ENCODE results near the gene DYRK4.
A peak's percentile ranks its signal among the peaks of the same experiment; 100 is the strongest.

DYRK4 gene

DNA sequence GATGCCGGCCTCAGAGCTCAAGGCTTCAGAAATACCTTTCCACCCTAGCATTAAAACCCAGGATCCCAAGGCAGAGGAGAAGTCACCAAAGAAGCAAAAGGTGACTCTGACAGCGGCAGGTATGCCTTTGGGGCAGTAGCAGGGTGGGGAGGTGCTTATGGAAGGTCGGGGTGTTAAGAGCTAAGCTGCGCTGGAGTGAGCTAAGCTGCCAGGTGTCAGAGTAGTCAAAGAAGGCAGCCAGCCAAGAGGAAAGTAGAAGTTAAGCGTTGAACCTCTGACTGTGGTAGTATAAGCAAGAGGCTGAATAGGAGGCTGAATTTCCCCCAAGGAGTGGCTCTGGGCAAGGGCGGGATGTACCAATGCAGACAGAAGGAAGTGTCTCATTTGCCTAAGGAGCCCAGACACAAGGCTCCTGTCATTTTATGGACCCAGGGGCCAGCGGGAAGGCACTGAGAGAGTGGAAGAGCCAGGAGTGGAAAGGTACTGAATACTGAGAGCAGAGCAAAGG is 29.2 kb downstream of the DYRK4 start:
- Histone ChIP-seq H3K27me3 (ENCODE audit: low read depth, low read length) (no peaks in the 10 kb centered on the region), H3K9me3 (ENCODE audit: control insufficient read depth in 1 of 2, low read length in 2 of 2) (no peaks in the 10 kb centered on the region), H3K4me1 (ENCODE audit: control insufficient read depth in 1 of 2, insufficient read depth in 2 of 2, low read length in 2 of 2) (no peaks in the 10 kb centered on the region), H3K4me3 (ENCODE audit: low read depth in 1 of 2, low read length in 2 of 2) (no peak overlapping the region), H3K27ac (ENCODE audit: low read length) (no peak overlapping the region), H3K36me3 (ENCODE audit: control insufficient read depth in 1 of 2, insufficient read depth in 2 of 2, low read length in 2 of 2) (no peaks in the 10 kb centered on the region)

DNA sequence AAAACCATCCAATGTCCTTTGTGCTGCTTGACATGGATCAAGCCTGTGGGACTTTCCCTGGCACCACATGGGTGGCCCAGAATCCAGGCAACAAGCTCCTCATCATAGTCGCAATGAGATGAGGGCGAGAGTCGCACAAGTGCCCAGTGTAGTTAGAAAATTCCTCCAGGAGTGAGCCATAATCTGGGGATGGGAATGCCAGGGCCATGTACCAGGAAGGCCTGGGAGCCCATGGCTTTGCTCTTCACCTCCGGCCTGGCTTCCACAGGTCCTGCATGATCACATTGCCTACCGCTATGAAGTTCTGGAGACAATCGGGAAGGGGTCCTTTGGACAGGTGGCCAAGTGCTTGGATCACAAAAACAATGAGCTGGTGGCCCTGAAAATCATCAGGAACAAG is 33.9 kb downstream of the DYRK4 start:
- Histone ChIP-seq H3K4me1 (ENCODE audit: control insufficient read depth in 1 of 2, insufficient read depth in 2 of 2, low read length in 2 of 2) (no peaks in the 10 kb centered on the region), H3K27me3 (ENCODE audit: low read depth, low read length) (no peaks in the 10 kb centered on the region), H3K27ac (ENCODE audit: low read length) (no peak overlapping the region), H3K9me3 (ENCODE audit: control insufficient read depth in 1 of 2, low read length in 2 of 2) (no peaks in the 10 kb centered on the region), H3K36me3 (ENCODE audit: control insufficient read depth in 1 of 2, insufficient read depth in 2 of 2, low read length in 2 of 2) (no peaks in the 10 kb centered on the region), H3K4me3 (ENCODE audit: low read depth in 1 of 2, low read length in 2 of 2) (no peak overlapping the region)

DNA sequence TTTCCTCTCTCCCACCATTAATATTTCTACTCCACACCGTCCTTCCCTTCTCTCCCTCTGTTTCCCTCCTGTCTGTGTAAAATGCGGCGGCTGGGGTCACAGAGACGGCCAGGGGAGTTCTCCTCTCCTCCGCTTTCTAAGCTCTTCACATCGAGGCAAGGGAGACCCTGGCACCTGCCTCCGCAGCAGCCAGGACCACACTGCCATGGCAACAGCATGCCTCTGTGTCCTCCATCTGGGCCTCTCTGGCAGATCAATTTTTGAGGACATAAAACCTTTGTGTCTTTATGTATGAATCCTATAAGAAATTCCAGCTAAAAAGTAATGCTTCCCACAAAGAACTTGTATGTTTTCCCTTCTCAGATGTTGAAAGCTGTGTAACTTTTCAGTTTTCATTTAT is 41.4 kb downstream of the DYRK4 start:
- no peak overlapping the region for H3K27ac ChIP-seq (ENCODE audit: low read length)
- no peaks in the 10 kb centered on the region for H3K27me3 ChIP-seq (ENCODE audit: low read depth, low read length)
- peaks cover 0 to 17% of the 10 kb centered on the region in 2 donors for H3K4me1 ChIP-seq (ENCODE audit: control insufficient read depth in 1 of 2, insufficient read depth in 2 of 2, low read length in 2 of 2)
- H3K9me3 ChIP-seq (ENCODE audit: control insufficient read depth in 1 of 2, low read length in 2 of 2) = no peaks in the 10 kb centered on the region
- H3K36me3 ChIP-seq (ENCODE audit: control insufficient read depth in 1 of 2, insufficient read depth in 2 of 2, low read length in 2 of 2) = no peaks in the 10 kb centered on the region
- no peak overlapping the region for H3K4me3 ChIP-seq (ENCODE audit: low read depth in 1 of 2, low read length in 2 of 2)

DNA sequence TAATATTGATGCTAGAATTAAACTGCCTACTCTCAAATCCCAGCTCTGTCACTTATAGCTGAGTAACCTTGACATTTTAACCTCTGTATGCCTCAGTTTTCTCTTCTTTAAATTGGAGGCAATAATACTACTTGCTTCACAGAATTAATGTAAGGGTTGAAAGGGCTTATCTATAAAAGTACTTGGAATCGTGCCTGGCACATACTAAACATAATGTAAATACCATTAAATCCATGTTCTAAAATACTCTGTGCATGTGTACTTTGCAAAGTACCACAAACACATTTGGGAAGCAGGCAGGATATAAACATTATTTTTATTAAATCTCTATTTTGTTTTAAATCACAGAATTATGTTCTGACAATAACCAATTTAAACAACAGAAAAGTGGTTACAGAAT is 41.9 kb downstream of the DYRK4 start:
- Histone ChIP-seq H3K4me3 (ENCODE audit: low read depth in 1 of 2, low read length in 2 of 2) (no peak overlapping the region), H3K27me3 (ENCODE audit: low read depth, low read length) (no peaks in the 10 kb centered on the region), H3K36me3 (ENCODE audit: control insufficient read depth in 1 of 2, insufficient read depth in 2 of 2, low read length in 2 of 2) (no peaks in the 10 kb centered on the region), H3K4me1 (ENCODE audit: control insufficient read depth in 1 of 2, insufficient read depth in 2 of 2, low read length in 2 of 2) (peaks cover 0 to 17% of the 10 kb centered on the region in 2 donors), H3K27ac (ENCODE audit: low read length) (no peak overlapping the region), H3K9me3 (ENCODE audit: control insufficient read depth in 1 of 2, low read length in 2 of 2) (no peaks in the 10 kb centered on the region)

GRCh38 chr12:4604684-4605193 is 42.7 kb downstream of the DYRK4 start:
- peak overlapping the region; percentile 62 for H3K27ac ChIP-seq (ENCODE audit: low read length)
- H3K36me3 ChIP-seq (ENCODE audit: control insufficient read depth in 1 of 2, insufficient read depth in 2 of 2, low read length in 2 of 2) = peaks cover 0 to 3% of the 10 kb centered on the region in 2 donors
- H3K27me3 ChIP-seq (ENCODE audit: low read depth, low read length) = no peaks in the 10 kb centered on the region
- H3K4me1 ChIP-seq (ENCODE audit: control insufficient read depth in 1 of 2, insufficient read depth in 2 of 2, low read length in 2 of 2) = peaks cover 0 to 17% of the 10 kb centered on the region in 2 donors
- no peaks in the 10 kb centered on the region for H3K9me3 ChIP-seq (ENCODE audit: control insufficient read depth in 1 of 2, low read length in 2 of 2)
- H3K4me3 ChIP-seq (ENCODE audit: low read depth in 1 of 2, low read length in 2 of 2) = peak overlapping the region; percentile 90 to 92

GRCh38 chr12:4607056-4607455 is 45.0 kb downstream of the DYRK4 start:
- H3K9me3 ChIP-seq (ENCODE audit: control insufficient read depth in 1 of 2, low read length in 2 of 2) = no peaks in the 10 kb centered on the region

GRCh38 chr12:4609071-4609470 is 47.1 kb downstream of the DYRK4 start:
- H3K4me1 ChIP-seq (ENCODE audit: control insufficient read depth in 1 of 2, insufficient read depth in 2 of 2, low read length in 2 of 2) = peaks cover 0 to 17% of the 10 kb centered on the region in 2 donors
- H3K27ac ChIP-seq (ENCODE audit: low read length) = no peak overlapping the region
- H3K4me3 ChIP-seq (ENCODE audit: low read depth in 1 of 2, low read length in 2 of 2) = no peak overlapping the region
- H3K27me3 ChIP-seq (ENCODE audit: low read depth, low read length) = no peaks in the 10 kb centered on the region
- H3K9me3 ChIP-seq (ENCODE audit: control insufficient read depth in 1 of 2, low read length in 2 of 2) = no peaks in the 10 kb centered on the region
- H3K36me3 ChIP-seq (ENCODE audit: control insufficient read depth in 1 of 2, insufficient read depth in 2 of 2, low read length in 2 of 2) = peaks cover 36 to 37% of the 10 kb centered on the region in 2 donors

More at GRCh38 chr12:4607056-4607455, 45.0 kb downstream of the DYRK4 start:
- Histone ChIP-seq H3K36me3 (ENCODE audit: control insufficient read depth in 1 of 2, insufficient read depth in 2 of 2, low read length in 2 of 2) (peaks cover 17 to 21% of the 10 kb centered on the region in 2 donors), H3K4me1 (ENCODE audit: control insufficient read depth in 1 of 2, insufficient read depth in 2 of 2, low read length in 2 of 2) (peaks cover 0 to 17% of the 10 kb centered on the region in 2 donors), H3K4me3 (ENCODE audit: low read depth in 1 of 2, low read length in 2 of 2) (no peak overlapping the region), H3K27me3 (ENCODE audit: low read depth, low read length) (no peaks in the 10 kb centered on the region), H3K27ac (ENCODE audit: low read length) (no peak overlapping the region)

GRCh38 chr12:4610481-4610880 is 48.5 kb downstream of the DYRK4 start:
- Histone ChIP-seq H3K4me3 (ENCODE audit: low read depth in 1 of 2, low read length in 2 of 2) (no peak overlapping the region), H3K27ac (ENCODE audit: low read length) (no peak overlapping the region), H3K36me3 (ENCODE audit: control insufficient read depth in 1 of 2, insufficient read depth in 2 of 2, low read length in 2 of 2) (peaks cover 48 to 49% of the 10 kb centered on the region in 2 donors), H3K4me1 (ENCODE audit: control insufficient read depth in 1 of 2, insufficient read depth in 2 of 2, low read length in 2 of 2) (peaks cover 0 to 16% of the 10 kb centered on the region in 2 donors), H3K27me3 (ENCODE audit: low read depth, low read length) (no peaks in the 10 kb centered on the region), H3K9me3 (ENCODE audit: control insufficient read depth in 1 of 2, low read length in 2 of 2) (no peaks in the 10 kb centered on the region)

DNA sequence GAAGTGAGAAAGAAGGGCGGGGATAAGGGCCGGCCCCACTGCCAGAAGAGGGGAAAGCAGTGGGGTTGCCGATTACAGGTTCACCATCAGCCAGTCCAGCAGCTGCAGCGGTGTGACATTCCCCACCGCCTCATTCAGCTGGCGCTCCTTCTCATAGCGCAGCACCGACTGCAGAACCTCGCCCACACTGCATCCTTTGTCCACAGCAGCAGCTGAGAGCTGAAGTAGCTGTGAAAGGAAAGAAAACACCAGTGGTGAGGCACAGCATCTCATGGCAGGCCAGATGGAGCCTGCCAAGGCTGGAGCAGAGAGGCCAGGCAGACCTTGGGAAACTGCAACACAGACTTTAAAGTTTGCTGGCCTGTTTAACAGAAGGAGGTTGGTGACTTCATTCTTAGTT is 53.7 kb downstream of the DYRK4 start:
- H3K36me3 ChIP-seq (ENCODE audit: control insufficient read depth in 1 of 2, insufficient read depth in 2 of 2, low read length in 2 of 2) = peaks cover 45 to 52% of the 10 kb centered on the region in 2 donors
- no peaks in the 10 kb centered on the region for H3K27me3 ChIP-seq (ENCODE audit: low read depth, low read length)
- no peak overlapping the region for H3K27ac ChIP-seq (ENCODE audit: low read length)
- H3K9me3 ChIP-seq (ENCODE audit: control insufficient read depth in 1 of 2, low read length in 2 of 2) = no peaks in the 10 kb centered on the region
- H3K4me3 ChIP-seq (ENCODE audit: low read depth in 1 of 2, low read length in 2 of 2) = no peak overlapping the region
- H3K4me1 ChIP-seq (ENCODE audit: control insufficient read depth in 1 of 2, insufficient read depth in 2 of 2, low read length in 2 of 2) = no peaks in the 10 kb centered on the region

DNA sequence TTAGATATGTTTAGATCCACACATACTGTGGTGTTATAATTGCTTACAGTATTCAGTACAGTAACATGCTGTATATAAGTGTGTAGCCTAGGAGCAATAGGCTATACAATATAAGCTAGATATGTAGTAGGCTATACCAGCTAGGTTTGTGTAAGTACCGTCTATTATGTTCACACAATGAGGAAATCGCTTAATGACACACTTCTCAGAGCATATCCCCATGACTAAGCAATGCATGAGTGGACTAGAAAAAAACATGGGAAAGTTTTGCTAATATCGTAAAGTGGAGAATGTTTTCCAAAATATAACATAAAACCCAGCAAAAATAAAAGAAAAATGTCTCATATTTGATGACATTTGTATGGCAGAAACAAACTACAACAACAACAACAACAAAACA is 59.5 kb downstream of the DYRK4 start:
- Histone ChIP-seq H3K27me3 (ENCODE audit: low read depth, low read length) (no peaks in the 10 kb centered on the region), H3K4me3 (ENCODE audit: low read depth in 1 of 2, low read length in 2 of 2) (no peak overlapping the region), H3K9me3 (ENCODE audit: control insufficient read depth in 1 of 2, low read length in 2 of 2) (no peaks in the 10 kb centered on the region), H3K4me1 (ENCODE audit: control insufficient read depth in 1 of 2, insufficient read depth in 2 of 2, low read length in 2 of 2) (no peaks in the 10 kb centered on the region), H3K36me3 (ENCODE audit: control insufficient read depth in 1 of 2, insufficient read depth in 2 of 2, low read length in 2 of 2) (no peaks in the 10 kb centered on the region), H3K27ac (ENCODE audit: low read length) (no peak overlapping the region)

DNA sequence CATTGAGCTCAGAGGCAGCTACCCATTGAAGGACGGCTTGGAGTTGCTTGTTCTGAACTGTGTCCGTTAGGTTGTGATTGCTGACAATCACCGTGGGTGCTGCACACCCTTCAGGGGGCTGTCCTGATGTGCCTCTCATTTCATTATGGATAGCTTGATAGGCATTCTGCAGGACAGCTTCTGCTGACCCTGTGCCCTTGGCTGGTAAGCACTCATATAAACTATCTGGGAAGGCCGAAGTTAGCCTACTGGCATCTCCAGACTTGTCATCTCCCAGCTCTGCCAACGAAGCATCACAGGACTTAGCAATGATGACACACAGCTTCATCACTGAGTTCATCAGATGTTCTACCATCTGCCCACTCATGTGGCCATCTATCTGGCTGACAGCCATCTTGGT is 64.5 kb downstream of the DYRK4 start:
- no peak overlapping the region for H3K27ac ChIP-seq (ENCODE audit: low read length)
- H3K4me1 ChIP-seq (ENCODE audit: control insufficient read depth in 1 of 2, insufficient read depth in 2 of 2, low read length in 2 of 2) = no peaks in the 10 kb centered on the region
- no peaks in the 10 kb centered on the region for H3K9me3 ChIP-seq (ENCODE audit: control insufficient read depth in 1 of 2, low read length in 2 of 2)
- no peaks in the 10 kb centered on the region for H3K36me3 ChIP-seq (ENCODE audit: control insufficient read depth in 1 of 2, insufficient read depth in 2 of 2, low read length in 2 of 2)
- H3K4me3 ChIP-seq (ENCODE audit: low read depth in 1 of 2, low read length in 2 of 2) = no peak overlapping the region
- H3K27me3 ChIP-seq (ENCODE audit: low read depth, low read length) = no peaks in the 10 kb centered on the region

- H3K4me1 ChIP-seq (ENCODE audit: control insufficient read depth in 1 of 2, insufficient read depth in 2 of 2, low read length in 2 of 2) = no peaks in the 10 kb centered on the region
- no peak overlapping the region for H3K4me3 ChIP-seq (ENCODE audit: low read depth in 1 of 2, low read length in 2 of 2)
- H3K9me3 ChIP-seq (ENCODE audit: control insufficient read depth in 1 of 2, low read length in 2 of 2) = no peaks in the 10 kb centered on the region
- H3K36me3 ChIP-seq (ENCODE audit: control insufficient read depth in 1 of 2, insufficient read depth in 2 of 2, low read length in 2 of 2) = no peaks in the 10 kb centered on the region
- no peaks in the 10 kb centered on the region for H3K27me3 ChIP-seq (ENCODE audit: low read depth, low read length)
- H3K27ac ChIP-seq (ENCODE audit: low read length) = no peak overlapping the region
Measured at GRCh38 chr12:4628406-4628805, 66.4 kb downstream of the DYRK4 start.
